HL-60 (cell line): ENCODE results near the gene DNAAF8.

ENCODE experiments used
- DNase-seq, 2 experiments: peaks; one replicate each; pipeline ENCODE4 v3.0.0-alpha.2; 2010 to 2020; ENCODE audit warnings: low read depth in 1 of 2, low spot score in 1 of 2
- H3K27ac ChIP-seq: fragments of 250-450 bp; sonication (Bioruptor Pico); replicated peaks from 2 replicates; pipeline ENCODE4 v1.5.1; 2020; ENCODE audit warnings: mild to moderate bottlenecking, moderate library complexity
- H3K27me3 ChIP-seq: fragments of 250-450 bp; sonication (Bioruptor Pico); 2 replicates; pipeline ENCODE4 v1.5.1; 2021; ENCODE audit warnings: mild to moderate bottlenecking, moderate library complexity; ENCODE audit not compliant: insufficient read depth, poor library complexity, severe bottlenecking
- H3K4me3 ChIP-seq: replicated peaks from 2 replicates; pipeline ENCODE4 v1.5.1; 2011; ENCODE audit warnings: mild to moderate bottlenecking, control low read depth, low read length; ENCODE audit not compliant: insufficient read depth
- CTCF ChIP-seq: IDR thresholded peaks from one replicate; pipeline ENCODE4 v1.5.1; 2011; ENCODE audit warnings: low read length, control low read depth, inconsistent platforms; ENCODE audit not compliant: insufficient read depth
- GABPA ChIP-seq: IDR thresholded peaks from 2 replicates; pipeline ENCODE4 v1.6.1; 2012; ENCODE audit warnings: low read depth
- POLR2AphosphoS5 ChIP-seq: IDR thresholded peaks from 2 replicates; pipeline ENCODE4 v1.6.1; 2012; ENCODE audit warnings: low read depth
- REST ChIP-seq: IDR thresholded peaks from 2 replicates; pipeline ENCODE4 v1.6.1; 2012; ENCODE audit warnings: low read depth; ENCODE audit not compliant: insufficient replicate concordance
- SPI1 ChIP-seq: IDR thresholded peaks from 2 replicates; pipeline ENCODE4 v1.6.1; 2012; ENCODE audit warnings: low read depth, mild to moderate bottlenecking, borderline replicate concordance

The DNAAF8 gene

DNA sequence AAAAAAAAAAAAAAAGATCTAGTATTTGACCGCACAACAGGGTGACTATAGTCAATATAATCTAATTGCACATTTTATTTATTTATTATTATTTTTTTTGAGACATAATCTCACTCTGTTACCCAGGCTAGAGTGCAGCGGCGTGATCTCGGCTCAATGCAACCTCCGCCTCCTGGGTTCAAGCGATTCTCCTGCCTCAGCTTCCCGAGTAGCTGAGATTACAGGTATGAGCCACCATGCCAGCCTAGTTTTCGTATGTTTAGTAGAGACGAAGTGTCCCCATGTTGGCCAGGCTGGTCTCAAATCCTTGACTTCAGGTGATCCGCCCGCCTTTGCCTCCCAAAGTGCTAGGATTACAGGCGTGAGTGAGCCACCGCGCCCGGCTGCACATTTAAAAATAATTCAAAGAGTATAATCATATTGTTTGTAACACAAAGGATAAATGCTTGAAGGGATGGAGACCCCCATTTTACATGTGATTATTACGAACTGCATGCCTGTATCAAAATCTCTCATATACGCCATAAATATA is 1.1 kb upstream of the DNAAF8 start:
- TF ChIP-seq SPI1 (no peak), REST (no peak), GABPA (no peak), POLR2AphosphoS5 (no peak), CTCF (no peak)
- Histone ChIP-seq H3K4me3 (peak overlapping the region; percentile 98), H3K27me3 (no peaks in the 10 kb centered on the region), H3K27ac (peak overlapping the region; percentile 75; the same call in 1 of the 2 replicates)
- DNase-seq, result no peak

DNA sequence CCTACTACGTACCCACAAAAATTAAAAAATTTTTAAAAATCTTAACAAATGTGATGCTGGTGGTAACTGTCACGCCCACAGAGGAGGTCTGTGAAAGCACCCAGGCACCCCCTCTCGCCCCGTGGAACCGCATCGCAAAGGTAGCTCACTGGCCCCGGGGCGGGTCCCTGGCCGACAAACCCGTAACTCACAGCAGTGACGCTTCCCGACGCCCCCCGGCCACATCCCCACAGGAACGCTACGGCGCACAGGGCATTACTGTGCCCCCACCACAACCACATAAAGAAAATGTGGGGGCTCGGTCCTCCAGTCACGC is 632 bp upstream of the DNAAF8 start:
- DNase-seq, result no peak
- H3K27me3 ChIP-seq, result no peaks in the 10 kb centered on the region
- no peak for TF ChIP-seq POLR2AphosphoS5
- TF ChIP-seq GABPA, result no peak
- no peak for TF ChIP-seq REST
- TF ChIP-seq CTCF, result no peak
- no peak for TF ChIP-seq SPI1
- peak overlapping the region; percentile 75 for H3K27ac ChIP-seq
- H3K4me3 ChIP-seq, result peak overlapping the region; percentile 98

DNA sequence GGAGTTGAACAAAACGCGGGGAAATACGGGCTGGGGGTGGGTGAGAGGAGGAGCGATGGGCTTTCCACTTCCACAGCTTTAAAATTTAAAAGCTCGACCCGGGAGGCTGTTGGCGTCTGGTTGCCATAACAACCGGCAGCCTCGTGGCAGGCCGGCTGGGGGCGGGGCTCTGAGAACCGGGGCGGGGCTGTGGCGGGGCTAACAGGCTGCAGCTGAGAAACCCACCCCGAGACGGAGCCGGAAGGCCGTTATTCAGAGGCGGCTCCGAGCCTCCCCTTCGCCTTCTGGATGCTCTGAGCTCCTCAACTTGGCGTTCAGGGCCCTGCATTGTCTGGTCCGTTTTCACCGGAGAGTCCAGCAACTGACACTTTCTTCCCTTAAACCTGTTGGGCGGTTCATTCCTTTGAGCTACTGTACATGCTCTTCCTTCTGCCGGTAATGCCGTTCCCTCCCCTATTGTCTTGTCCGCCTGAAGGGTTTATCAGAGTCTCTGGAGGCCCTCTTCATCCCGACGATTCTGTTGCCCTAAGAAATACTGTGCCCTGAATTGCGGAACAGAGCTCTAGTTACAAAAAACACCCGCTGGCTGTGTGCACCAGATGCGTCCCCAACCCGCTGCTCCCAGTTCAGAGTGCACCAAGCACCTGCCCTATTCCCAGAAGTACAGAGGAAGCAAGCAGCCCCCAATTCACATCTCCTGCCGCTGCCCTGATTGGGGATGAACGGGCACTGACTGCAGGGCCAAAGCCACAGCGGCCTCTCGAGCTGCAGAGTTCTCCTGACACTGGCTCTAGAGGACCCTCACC is 596 bp downstream of the DNAAF8 start:
- peak overlapping the region; percentile 98 for H3K4me3 ChIP-seq
- DNase-seq, result peak; percentile 54 to 82
- no peaks in the 10 kb centered on the region for H3K27me3 ChIP-seq
- TF ChIP-seq SPI1, result peak; percentile 43; the same call in 1 of the 2 replicates
- no peak for TF ChIP-seq REST
- H3K27ac ChIP-seq, result peak overlapping the region; percentile 75
